Measurements from ENCODE around the gene KMT2A.

KMT2A gene

GRCh38 chr11:118488480-118489109, 52.3 kb downstream of the KMT2A start:
- DNase-seq (ENCODE audit: low spot score), result peak; percentile 89

GRCh38 chr11:118491041-118491440, 54.7 kb downstream of the KMT2A start:
- no peak for DNase-seq (ENCODE audit: low spot score)

GRCh38 chr11:118497831-118498230, 61.5 kb downstream of the KMT2A start:
- DNase-seq (ENCODE audit: low spot score), result no peak

GRCh38 chr11:118503216-118503615, 66.9 kb downstream of the KMT2A start:
- no peak for DNase-seq (ENCODE audit: low spot score)

GRCh38 chr11:118511601-118512000, 75.3 kb downstream of the KMT2A start:
- no peak for DNase-seq (ENCODE audit: low spot score)

- DNase-seq (ENCODE audit: low spot score), result no peak
Measured at GRCh38 chr11:118514103-118514502, 77.8 kb downstream of the KMT2A start.

- no peak for DNase-seq (ENCODE audit: low spot score)
Measured at GRCh38 chr11:118519549-118519948, 83.3 kb downstream of the KMT2A start.

GRCh38 chr11:118521892-118522311, 85.6 kb downstream of the KMT2A start:
- no peak for DNase-seq (ENCODE audit: low spot score)

- no peak for DNase-seq (ENCODE audit: low spot score)
Measured at GRCh38 chr11:118522571-118523072, 86.3 kb downstream of the KMT2A start.

GRCh38 chr11:118524356-118524755, 88.1 kb downstream of the KMT2A start:
- no peak for DNase-seq (ENCODE audit: low spot score)

GRCh38 chr11:118524757-118525470, 88.6 kb downstream of the KMT2A start:
- DNase-seq (ENCODE audit: low spot score), result no peak

- DNase-seq (ENCODE audit: low spot score), result no peak
Measured at GRCh38 chr11:118526688-118527087, 90.4 kb downstream of the KMT2A start.

GRCh38 chr11:118527109-118527508, 90.8 kb downstream of the KMT2A start, which contains the start of gene TTC36:
TTC36 (plus strand) TSS chr11:118527474; CDS start chr11:118527495, 21 bp downstream.
- no peak for DNase-seq (ENCODE audit: low spot score)

GRCh38 chr11:118528511-118528910, 92.2 kb downstream of the KMT2A start:
- no peak for DNase-seq (ENCODE audit: low spot score)

- DNase-seq (ENCODE audit: low spot score), result no peak
Measured at GRCh38 chr11:118529584-118530175, 93.4 kb downstream of the KMT2A start.

GRCh38 chr11:118530180-118530682, 93.9 kb downstream of the KMT2A start:
- DNase-seq (ENCODE audit: low spot score), result no peak

- DNase-seq (ENCODE audit: low spot score), result no peak
Measured at GRCh38 chr11:118530683-118531596, 94.6 kb downstream of the KMT2A start, which contains the start of gene TMEM25. TMEM25 (plus strand) TSS chr11:118531192; CDS start chr11:118531802, 610 bp downstream.

GRCh38 chr11:118531597-118532084, 95.3 kb downstream of the KMT2A start:
- DNase-seq (ENCODE audit: low spot score), result no peak

- no peak for DNase-seq (ENCODE audit: low spot score)
Measured at GRCh38 chr11:118532091-118532490, 95.8 kb downstream of the KMT2A start.

- no peak for DNase-seq (ENCODE audit: low spot score)
Measured at GRCh38 chr11:118532852-118533768, 96.8 kb downstream of the KMT2A start.

Data from hematopoietic multipotent progenitor cell treated with erythropoietin and hydrocortisone succinate and interleukin-3 and kit ligand, for 17 days (in vitro differentiated cells).